GM18858 (cell line): Measurements from ENCODE around the gene UBAC2.
"Not testable (repeated sequence)": the region's sequence is repeated elsewhere in the genome, so short reads cannot be mapped to it uniquely, and the experiment has no call there.

ENCODE experiments used
- ATAC-seq: cut with Tn5 transposase; IDR thresholded peaks from one replicate; pipeline ENCODE4 v1.9.1; 2021; ENCODE audit not compliant: unreplicated experiment

The UBAC2 gene

DNA sequence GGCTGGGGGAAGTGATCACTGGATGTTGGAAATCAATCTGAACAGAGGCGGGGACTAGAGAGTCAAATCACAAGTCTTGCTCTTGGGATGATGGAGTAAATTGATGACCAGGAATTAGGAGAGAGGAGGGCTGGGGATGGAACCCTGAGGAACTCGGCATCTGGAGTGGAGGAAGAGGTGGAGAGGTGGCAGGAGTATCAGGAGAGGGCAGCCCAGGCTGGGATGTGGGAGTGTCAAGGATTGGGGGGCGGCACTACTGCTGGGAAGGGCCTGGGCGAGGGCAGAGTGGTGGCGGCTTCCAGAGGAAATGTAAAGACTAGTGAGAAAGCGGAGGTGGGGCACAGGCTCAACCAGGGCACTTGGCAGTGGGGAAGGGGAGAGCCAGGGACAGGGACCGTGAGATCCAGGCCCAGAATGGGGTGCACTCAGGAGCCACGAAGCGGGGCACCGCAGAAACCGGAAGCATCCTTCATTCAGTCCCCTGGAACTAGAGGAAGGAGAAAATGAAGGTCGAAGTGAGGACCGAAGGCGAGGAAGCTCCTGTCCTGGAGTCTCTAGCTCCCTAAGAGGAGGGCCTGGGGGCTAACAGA, 187.8 kb downstream of the UBAC2 start:
- ATAC-seq, result no peak

- not testable (repeated sequence) for ATAC-seq
Measured at GRCh38 chr13:99389094-99389493, 188.4 kb downstream of the UBAC2 start.

GRCh38 chr13:99389520-99390304, 189.1 kb downstream of the UBAC2 start:
- ATAC-seq, result no peak

- ATAC-seq, result no peak
Measured at GRCh38 chr13:99390601-99391000, 189.9 kb downstream of the UBAC2 start.

- no peak for ATAC-seq
Measured at GRCh38 chr13:99391781-99392469, 191.3 kb downstream of the UBAC2 start.

DNA sequence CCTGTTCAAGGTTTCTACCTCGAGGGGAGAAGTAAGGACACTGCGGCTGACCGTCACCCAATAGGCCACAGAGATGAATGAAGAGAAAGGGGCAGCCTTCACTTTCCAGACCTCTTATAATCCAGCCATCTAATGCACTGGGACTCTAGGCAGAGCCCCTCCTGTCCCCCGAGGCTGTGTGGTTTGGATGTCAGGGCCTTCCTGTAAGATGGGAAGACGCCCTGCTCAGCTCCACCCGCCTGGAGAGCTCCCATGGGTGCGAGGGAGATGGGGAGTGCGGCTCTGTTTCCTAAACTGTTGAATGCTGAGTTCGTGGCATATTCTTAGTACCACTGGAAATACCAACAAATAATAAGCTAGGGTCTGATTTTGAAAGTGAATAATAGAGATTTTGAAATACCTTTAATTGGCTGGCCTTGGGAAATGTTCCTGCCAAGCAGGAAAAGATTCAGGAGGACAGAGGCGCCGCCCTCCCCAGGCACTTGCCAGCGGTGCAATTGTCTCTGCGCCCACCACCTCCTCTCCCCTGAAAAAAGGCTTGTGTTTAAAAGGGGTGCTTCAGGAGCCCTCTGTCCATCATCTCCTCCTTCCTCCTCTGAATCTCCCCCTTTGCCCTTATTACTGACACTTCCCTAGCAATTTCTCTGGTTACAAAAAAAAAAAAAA, 191.9 kb downstream of the UBAC2 start:
- no peak for ATAC-seq

DNA sequence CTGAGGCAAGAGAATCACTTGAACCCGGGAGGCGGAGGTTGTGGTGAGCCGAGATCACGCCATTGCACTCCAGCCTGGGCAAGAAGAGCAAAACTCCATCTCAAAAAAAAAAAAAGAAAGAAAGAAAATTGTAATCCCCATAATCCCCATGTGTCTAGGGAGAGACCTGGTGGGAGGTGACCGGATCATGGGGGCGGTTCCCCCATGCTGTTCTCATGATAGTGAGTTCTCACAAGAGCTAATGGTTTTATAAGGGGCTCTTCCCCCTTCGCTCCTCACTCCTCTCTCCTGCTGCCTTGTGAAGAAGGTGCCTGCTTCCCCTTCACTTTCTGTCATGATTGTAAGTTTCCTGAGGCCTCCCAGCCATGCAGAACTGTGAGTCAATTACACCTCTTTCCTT, 192.7 kb downstream of the UBAC2 start:
- ATAC-seq, result not testable (repeated sequence)

GRCh38 chr13:99393791-99394735, 193.4 kb downstream of the UBAC2 start:
- ATAC-seq, result no peak

- ATAC-seq, result no peak
Measured at GRCh38 chr13:99395436-99395835, 194.8 kb downstream of the UBAC2 start.

- no peak for ATAC-seq
Measured at GRCh38 chr13:99396446-99396845, 195.8 kb downstream of the UBAC2 start.

DNA sequence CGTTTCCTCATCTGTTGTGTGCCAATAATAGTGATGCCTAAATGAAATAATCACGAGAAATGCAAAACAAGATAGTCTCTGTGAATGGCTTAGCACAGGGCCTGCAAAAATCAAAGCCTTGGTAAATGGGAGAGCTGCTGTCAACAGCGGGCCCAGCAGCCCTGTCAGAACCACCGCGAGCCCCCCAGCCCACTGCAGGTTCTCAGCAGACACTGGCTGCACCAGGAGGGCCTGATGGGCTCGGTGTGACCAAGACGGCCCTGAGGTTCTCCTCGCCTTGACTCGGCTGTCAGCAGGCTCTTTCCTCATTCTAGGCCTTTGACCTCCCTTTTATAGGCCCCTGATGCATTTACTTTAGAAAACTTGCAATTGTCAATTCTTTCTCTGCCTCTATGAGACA, 197.4 kb downstream of the UBAC2 start:
- ATAC-seq, result no peak

DNA sequence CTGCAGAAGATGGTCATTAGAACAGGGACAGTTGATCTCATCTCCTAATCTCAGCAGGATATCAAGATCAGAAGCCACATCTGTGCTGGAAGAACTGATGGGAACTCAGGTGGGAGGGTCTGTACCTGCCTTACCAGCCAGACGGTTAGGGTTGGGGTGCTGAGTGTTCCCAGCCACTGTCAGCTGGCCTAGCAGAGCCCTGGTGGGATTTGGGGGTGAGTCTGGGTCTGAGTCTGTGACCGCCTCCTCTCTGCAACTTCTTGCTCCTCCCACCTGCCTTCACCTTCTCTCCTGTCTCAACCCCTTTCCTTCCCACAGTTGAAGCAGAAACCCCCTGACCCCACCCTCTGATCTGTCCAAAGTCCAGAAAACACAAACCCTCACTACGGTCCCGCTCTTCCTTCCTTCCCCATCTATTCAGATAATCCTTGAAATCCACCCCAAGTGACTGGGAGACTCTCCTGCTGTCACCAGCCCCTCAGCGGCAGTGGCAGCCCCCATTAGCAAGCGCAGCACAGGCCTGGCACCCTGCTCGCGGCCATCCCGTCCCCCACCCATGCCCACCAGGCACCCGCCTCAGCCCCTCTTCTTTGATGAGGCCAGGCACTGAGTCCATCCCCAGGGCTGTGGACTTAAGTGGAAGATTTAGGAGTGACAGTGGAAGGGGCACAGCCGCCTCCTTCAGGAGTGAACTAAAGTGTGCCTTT, 198.4 kb downstream of the UBAC2 start:
- ATAC-seq, result no peak

DNA sequence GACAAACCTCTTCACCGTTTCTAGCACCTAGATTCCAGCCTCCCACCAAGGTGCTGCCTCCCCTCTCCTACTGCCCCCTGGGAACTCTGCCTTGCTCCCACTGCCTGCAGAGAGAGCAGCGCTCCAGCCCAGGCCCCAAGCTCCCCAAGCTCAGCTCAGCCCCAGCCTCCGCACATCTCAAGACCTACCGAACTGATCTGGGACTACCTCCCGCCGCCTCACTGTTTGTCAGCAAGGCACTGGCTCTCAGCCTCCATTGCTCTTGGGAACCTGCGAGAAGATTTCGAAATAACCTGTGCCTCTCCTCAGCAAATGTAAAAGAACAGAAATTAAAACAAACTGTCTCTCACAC, 198.9 kb downstream of the UBAC2 start:
- ATAC-seq, result no peak

GRCh38 chr13:99403458-99403971, 202.9 kb downstream of the UBAC2 start:
- no peak for ATAC-seq

DNA sequence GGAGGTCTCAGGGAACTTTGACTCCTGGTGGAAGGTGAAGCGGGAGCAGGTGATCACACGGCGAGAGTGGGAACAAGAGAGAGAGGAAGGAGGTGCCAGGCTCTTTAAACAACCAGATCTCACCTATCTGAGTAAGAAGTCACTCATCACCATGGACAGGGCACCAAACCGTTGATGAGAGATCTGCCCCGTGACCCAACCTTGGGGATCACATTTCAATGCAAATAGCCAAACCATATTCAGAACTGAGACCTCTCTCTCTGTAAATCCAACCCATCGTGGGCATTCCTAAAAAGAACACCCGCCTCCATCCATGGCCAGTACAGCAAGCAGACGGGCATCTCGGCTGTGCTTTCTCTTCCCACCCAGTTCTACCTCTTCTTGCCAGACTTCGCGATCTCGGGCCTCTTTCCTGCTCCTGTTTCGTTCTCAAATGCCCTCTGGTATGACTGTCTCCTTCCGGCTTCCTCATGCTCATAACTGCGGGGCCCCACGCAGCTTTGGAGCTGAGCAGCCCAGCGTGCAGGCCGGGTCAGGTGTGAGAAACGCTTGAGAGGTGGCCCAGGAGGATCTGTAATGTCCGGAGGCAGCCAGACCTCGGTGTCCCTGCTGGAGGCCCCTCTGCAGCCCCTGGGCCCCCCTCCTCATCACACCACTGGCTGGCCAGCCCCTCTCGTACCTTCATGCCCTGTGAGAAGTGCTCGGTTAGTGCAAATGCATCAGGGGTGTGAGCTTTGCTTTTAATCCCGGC, 203.5 kb downstream of the UBAC2 start:
- ATAC-seq, result no peak

DNA sequence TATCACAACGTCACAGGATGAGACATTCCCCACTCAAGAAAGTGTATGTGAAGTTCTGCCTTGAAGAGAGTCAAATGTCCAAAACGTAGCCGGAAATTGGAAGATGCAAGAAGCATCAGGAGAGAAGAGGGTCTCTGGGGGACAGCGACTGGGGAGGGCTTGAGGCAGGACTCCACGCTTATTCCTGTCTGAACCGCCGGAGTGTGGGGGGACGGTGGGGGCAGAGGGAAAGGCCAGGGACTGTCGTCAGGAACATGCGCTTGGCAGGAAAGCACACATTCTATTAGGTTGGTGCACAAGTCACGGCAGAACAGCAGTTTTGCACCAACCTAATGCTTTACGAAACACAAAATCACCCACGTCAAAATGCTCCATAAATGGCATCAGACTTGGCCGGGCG, 205.3 kb downstream of the UBAC2 start:
- no peak for ATAC-seq

DNA sequence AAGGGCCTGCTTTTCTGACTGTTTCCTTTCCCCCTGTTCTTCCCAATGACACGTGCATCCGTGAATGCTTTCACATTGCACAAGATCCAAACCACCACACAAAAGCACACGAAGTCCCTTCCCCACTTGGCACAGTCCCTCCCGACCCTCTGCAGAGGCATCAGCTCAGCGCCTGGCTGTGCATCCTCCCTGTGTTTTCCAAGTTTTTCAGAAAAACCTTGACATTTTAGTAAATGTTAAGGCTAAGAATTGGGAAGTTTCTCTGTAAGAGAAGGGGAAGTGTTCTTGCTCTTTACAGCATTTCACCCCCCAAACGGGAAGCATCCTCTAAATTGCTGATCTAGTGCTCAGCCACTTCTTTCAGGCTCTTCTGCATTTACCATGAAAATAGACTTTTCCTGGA, 206.1 kb downstream of the UBAC2 start:
- no peak for ATAC-seq

DNA sequence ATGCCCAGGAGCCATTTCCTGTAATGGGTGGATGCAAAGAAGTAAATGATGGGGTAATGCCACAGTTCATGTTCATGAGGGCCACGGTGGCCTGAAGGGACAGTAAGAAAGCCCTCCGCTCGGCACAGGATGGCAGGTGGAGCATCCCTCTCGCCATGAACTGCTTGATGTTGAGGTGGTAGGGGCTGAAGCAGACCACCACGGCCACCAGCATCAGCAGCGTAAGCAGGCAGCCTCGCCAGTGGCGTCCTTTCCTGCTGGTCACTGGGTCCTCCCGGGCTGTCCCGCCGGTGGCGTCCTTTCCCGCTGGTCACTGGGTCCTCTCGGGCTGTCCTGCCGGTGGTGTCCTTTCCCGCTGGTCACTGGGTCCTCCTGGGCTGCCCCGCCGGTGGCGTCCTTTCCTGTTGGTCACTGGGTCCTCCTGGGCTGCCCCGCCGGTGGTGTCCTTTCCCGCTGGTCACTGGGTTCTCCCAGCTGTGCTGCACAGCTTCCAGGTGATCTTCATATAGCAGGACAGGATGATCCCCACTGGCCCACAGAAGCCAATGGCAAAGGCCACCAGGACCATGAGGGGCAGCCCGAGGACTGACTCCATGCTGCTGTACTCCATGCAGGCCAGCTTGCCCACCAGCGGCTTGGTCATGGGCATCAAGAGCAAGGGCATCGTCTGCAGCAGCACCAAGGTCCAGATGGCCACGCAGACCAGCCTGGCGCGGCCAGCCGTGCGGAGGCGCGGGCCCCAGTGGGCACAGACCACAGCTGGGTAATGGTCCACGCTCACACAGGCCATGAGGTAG, 207.4 kb downstream of the UBAC2 start:
- no peak for ATAC-seq
